Hematopoietic multipotent progenitor cell treated with erythropoietin and hydrocortisone succinate and interleukin-3 and kit ligand, for 15 days (in vitro differentiated cells): ENCODE data around the gene TMEM176A.
A peak's percentile ranks its signal among the peaks of the same experiment; 100 is the strongest.
"Not testable (repeated sequence)": the region's sequence is repeated elsewhere in the genome, so short reads cannot be mapped to it uniquely, and the experiment has no call there.

Experiments used
- DNase-seq: peaks from one replicate; pipeline ENCODE4 v3.0.0-alpha.2; 2015; ENCODE audit warnings: low spot score

Gene TMEM176A

GRCh38 chr7:150800581-150801241 is at the start of gene TMEM176A:
Gene TMEM176A, plus strand, starts transcription at chr7:150800769. Its CDS starts 782 bp downstream, at chr7:150801551.
- no peak for DNase-seq

GRCh38 chr7:150751702-150752101 is 48.9 kb upstream of the TMEM176A start:
- DNase-seq: no peak

- DNase-seq: no peak
Measured at GRCh38 chr7:150753239-150753638, 47.3 kb upstream of the TMEM176A start.

GRCh38 chr7:150753826-150754603 is 46.6 kb upstream of the TMEM176A start:
- no peak for DNase-seq

- no peak for DNase-seq
Measured at GRCh38 chr7:150754951-150755350, 45.6 kb upstream of the TMEM176A start.

GRCh38 chr7:150755473-150756099 is 45.0 kb upstream of the TMEM176A start:
- no peak for DNase-seq

GRCh38 chr7:150756166-150756565 is 44.4 kb upstream of the TMEM176A start:
- no peak for DNase-seq

- no peak for DNase-seq
Measured at GRCh38 chr7:150756858-150757257, 43.7 kb upstream of the TMEM176A start.

- no peak for DNase-seq
Measured at GRCh38 chr7:150759479-150759878, 41.1 kb upstream of the TMEM176A start.

- DNase-seq: no peak
Measured at GRCh38 chr7:150766334-150766709, 34.2 kb upstream of the TMEM176A start.

- no peak for DNase-seq
Measured at GRCh38 chr7:150769768-150770167, 30.8 kb upstream of the TMEM176A start.

- DNase-seq: not testable (repeated sequence)
Measured at GRCh38 chr7:150774131-150774530, 26.4 kb upstream of the TMEM176A start.

- DNase-seq: no peak
Measured at GRCh38 chr7:150778014-150778737, 22.4 kb upstream of the TMEM176A start.

GRCh38 chr7:150778738-150779301 is 21.7 kb upstream of the TMEM176A start:
- DNase-seq: peak; percentile 55

- DNase-seq: no peak
Measured at GRCh38 chr7:150780292-150780691, 20.3 kb upstream of the TMEM176A start.

GRCh38 chr7:150781103-150781502 is 19.5 kb upstream of the TMEM176A start:
- no peak for DNase-seq

- no peak for DNase-seq
Measured at GRCh38 chr7:150781961-150782360, 18.6 kb upstream of the TMEM176A start.

- DNase-seq: no peak
Measured at GRCh38 chr7:150784120-150784736, 16.3 kb upstream of the TMEM176A start.

- DNase-seq: no peak
Measured at GRCh38 chr7:150784954-150785353, 15.6 kb upstream of the TMEM176A start.

- DNase-seq: no peak
Measured at GRCh38 chr7:150787321-150788281, 13.0 kb upstream of the TMEM176A start.
